HEK293T (cell line): ENCODE results near the gene CD8B2.
"Not testable (repeated sequence)": the region's sequence is repeated elsewhere in the genome, so short reads cannot be mapped to it uniquely, and the experiment has no call there.

ENCODE experiments used
- FOXM1 ChIP-seq: fragments of 450-650 bp; IDR thresholded peaks from 2 replicates; pipeline ENCODE4 v1.6.1; 2017; ENCODE audit warnings: mild to moderate bottlenecking, borderline replicate concordance
- HDGF ChIP-seq: fragments of 450-650 bp; IDR thresholded peaks from 2 replicates; pipeline ENCODE4 v1.6.1; 2017; ENCODE audit warnings: antibody characterized with exemption, borderline replicate concordance
- SP1 ChIP-seq: fragments of 450-650 bp; IDR thresholded peaks from 2 replicates; pipeline ENCODE4 v1.6.1; 2017

DNA sequence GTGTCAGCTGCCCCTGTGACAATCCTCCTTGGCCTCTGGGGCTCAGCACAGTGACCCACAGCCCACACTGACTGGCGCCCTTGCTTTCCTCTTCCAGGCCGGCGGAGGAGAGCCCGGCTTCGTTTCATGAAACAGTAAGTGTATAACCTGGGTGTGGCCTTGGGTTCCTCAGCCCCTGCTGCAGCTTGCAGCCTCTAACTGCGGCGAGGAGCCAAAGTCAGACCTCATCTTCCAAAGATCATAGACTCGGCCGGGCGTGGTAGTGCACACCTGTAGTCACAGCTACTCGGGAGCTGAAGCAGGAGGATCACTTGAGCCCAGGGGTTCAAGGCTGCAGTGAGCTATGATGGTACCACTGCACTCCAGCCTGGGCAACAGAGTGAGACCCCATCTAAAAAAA, 17.0 kb downstream of the CD8B2 start:
- not testable (repeated sequence) for TF ChIP-seq SP1, HDGF, FOXM1
